ENCODE data around the gene KCNH5.

KCNH5 gene

DNA sequence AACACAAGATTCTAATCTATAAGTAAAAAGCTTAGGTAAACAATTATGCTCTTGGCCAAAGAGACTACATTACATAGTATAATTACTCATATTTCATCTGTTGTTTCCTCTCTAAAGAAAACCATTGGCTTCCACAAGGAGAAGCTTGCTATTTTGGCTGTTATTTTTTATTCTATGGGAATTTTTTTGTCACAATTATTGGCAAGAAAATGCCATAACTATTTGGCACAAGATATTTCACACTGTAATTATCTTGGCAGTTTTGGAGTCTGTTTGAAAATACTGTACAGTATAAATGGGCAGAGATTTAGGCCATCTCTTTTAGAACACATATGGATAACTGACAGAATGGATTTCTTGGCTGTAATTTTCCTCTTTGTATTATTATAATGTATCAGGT lies 51.2 kb downstream of the KCNH5 start:
- no peak for DNase-seq

DNA sequence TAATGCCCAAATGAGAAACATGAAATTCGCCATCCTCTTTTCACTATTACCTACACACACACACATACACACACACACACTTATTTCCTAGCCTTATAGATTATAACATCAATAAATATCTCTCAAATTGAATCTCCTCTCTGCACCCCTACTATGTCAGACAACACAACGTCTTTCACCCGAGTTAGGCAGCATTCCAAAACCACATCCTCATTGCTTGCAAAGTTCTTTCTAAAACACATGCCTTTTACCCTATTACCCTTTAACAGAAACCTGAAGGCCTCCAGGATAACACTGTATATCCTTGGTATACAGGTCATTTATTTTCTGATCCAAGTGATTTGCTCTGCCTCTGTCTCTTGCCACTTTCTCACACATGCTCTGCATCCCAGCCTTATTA lies 56.3 kb downstream of the KCNH5 start:
- no peak for DNase-seq

DNA sequence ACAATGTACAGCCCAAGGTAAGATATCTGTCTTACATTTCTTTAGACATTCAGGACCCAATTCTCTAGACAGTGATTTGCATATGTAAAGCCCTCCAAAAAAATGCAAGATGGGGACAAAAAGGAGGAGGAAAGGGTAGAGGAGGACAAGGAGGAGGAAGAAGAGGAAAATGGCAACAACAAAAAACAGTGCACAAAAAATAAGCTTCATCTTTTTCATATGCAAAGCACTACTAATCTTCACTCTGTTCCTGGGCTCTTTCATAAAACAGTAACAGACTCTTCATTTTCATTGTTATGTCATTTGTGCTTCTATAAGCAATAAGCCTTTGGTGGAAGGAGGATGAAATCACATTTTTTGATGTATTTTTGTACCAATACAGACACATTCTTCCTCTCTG lies 61.4 kb downstream of the KCNH5 start:
- DNase-seq, result no peak

DNA sequence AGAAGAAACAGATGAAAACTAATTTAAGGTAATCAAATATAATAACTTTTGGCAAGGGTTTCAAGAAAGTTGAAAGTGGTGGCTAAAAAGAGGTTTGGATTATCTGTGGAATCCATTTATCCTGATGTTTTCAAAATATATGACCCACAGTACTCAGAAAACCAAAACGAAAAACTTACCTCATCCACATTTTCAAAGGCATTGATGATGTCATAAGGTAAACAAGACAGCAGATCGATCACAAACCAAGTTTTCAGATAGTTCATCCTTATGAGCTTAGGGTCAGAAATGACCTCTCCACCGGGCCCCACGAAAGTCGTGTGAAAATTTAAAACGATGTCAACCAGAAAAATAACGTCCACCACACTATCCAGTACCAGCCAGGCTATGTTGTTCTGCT lies 64.6 kb downstream of the KCNH5 start:
- DNase-seq, result no peak

DNA sequence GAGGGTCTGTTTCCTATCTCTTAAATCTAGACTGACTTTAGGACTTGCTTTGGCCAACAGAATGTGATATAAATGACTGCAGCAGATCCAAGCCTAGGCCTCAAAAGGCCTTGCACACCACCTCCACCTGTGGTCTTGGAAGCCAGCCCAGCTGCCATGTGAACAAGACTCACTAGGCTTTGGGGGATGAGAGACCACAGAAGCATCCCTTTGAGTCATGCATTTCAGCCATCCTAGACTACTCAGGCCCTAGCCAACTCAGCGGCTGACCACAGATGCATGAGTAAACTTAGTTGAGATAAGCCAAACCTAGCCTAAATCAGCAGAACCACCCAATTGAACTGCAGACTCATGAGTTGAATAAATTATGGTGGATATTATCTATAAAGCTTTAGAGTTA lies 87.7 kb downstream of the KCNH5 start:
- DNase-seq, result no peak

DNA sequence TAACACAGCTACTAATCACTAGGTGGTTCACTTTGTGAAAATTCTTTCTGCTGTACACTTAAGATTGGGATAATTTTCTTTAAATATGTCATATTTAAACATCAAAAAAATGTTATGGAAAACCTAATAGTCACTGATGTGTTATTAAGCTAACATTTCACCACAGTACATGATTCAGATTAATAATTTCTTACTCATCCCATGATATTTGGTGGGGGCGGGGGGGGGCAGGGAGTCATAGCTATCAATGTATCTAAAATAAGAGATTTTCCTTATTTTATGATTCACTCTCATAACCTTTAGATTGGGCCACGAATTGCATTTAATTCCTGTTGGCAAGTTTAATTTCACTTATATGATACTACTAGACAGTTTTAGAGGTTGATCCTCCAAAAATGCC lies 88.8 kb downstream of the KCNH5 start:
- no peak for DNase-seq

DNA sequence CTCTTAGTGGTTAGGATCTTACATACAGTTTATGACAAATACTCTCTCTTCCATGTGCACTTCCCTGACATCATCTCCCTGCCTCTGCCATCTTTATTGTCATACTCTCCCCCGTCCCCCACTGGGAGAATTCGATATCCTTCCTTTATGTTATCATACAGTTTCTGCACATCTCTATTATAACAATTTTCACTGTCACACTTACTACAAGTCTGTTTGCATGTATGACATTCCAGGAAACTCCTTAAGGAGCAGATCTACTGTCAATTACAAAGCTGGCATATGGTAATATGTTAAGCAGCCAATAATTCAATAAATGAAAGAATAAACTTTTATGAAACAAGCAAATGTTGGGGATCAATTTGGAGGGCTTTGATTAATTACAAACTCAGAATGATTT lies 91.1 kb downstream of the KCNH5 start:
- DNase-seq, result no peak

DNA sequence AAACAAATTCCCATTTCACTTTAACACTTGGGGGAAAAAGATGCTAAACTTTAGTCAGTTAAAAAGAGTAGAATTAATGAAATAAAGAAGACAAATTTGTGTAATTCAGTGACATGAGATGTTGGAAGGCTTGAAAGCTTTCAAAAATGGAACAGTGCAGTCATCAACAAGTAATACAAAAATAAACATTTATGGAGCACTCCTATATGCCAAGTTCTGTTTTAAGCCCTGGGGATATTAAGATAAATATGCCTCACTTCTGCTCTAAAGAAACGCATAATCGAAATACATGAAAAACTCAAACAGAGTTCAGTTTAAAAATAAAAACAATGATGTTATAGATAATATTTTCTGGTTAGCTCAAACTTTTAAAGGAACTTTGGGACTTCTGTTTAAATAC lies 93.0 kb downstream of the KCNH5 start:
- DNase-seq, result no peak

DNA sequence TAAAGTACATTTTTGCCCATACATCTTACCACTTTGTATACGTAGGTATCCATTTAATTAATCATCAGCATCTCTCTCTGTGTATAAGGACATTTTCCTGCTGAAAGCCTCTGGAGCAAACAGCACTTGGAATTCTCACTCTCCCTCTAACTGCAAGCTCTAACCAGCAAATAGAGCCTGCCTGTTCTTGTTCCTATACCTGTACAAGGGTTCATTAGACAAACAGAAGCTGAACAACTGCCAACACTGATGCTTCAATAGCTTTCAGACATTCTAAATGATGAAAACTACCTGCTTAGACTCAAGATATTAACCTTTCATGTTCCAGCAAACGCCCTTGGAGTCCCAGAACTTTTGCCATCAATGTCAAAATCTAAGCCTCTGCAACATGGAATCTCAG lies 98.0 kb downstream of the KCNH5 start:
- DNase-seq, result no peak

DNA sequence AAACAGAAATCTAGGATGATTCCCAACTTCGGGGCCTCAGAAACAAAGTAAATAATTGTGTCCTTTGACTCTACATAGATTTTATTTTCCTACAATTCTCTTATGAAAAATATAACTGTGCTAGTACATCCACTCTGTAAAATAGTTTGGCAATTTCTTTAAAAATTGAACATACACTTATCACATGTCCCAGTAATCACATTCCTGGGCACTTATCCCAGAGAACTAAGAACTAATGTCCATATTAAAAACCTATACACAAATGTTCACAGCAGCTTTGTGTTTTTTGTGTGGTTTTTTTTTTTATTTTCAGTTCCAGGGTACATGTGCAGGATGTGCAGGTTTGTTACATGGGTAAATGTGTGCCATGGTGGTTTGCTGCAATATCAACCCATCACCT lies 99.0 kb downstream of the KCNH5 start:
- DNase-seq, result no peak

DNA sequence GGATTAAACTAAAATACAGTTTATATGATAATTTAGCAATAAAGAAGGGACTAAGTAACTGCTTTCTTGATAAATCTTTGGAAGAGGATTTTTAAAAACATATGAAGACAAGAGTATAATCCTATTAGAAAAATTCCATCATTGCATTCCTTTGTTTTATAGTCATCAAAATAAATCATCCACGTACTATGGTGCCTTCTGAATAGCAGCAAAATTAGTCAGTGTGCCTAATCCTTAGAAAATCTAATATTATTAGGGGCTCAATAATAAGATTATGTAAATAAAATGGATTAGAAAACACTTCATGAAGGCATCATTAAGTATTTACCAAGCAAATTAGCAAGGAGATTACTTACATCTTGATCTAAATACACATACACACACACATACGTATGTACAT lies 102.1 kb downstream of the KCNH5 start:
- no peak for DNase-seq

DNA sequence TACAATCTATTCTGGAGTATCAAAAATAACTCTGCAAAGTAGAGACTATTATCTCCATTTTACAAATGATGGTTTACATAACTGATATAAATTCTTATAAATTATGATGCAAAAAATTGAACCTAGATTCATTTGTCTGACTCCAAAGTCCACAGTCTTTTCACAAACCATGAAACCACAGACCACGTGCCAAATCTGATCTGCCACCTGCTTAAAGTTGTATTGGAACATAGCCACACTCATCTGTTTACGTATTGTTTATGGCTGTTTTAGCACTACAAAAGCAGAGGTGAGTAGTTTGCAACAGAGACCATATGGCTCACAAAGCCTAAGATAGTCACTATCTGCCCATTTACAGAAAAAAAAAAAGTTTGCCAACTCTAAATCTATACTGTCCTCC lies 105.3 kb downstream of the KCNH5 start:
- DNase-seq, result no peak

DNA sequence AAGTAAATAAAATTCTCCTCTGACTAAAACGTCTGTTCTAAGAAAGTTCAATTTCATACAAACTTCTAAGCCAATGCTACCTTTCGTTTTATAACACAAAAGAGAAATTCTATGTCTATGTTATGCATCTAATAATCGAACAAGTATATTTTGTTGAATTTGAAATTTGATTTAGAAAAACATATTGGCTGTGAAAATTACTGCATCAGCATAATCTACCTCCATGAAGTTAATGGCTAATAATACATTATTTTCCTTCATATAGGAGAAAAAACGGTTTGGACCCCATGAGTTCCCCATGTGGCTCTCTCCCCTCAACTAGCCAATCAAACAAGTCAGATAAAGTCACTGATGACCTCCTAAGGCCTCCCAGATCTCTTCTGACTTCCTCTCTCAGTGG lies 106.5 kb downstream of the KCNH5 start:
- DNase-seq, result no peak

DNA sequence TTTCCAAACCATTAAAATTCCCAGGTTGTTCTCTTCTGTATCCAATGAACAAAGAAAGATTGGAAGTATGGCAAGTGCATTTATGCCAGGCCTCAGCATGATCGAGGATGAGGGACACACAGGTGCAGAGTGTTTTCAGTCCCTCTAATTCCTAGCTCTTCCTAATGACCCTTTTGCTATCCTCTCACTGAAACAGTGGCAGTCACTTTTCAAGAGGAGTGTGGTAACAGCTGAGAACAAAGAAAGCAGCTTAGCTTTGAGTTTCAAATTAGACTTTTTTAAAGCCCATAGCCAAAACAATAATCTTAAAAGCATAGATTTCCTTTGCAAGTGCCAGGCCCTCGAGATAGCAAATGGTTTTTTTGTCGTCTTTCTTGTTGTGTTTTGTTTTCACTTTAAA lies 110.8 kb downstream of the KCNH5 start:
- no peak for DNase-seq

DNA sequence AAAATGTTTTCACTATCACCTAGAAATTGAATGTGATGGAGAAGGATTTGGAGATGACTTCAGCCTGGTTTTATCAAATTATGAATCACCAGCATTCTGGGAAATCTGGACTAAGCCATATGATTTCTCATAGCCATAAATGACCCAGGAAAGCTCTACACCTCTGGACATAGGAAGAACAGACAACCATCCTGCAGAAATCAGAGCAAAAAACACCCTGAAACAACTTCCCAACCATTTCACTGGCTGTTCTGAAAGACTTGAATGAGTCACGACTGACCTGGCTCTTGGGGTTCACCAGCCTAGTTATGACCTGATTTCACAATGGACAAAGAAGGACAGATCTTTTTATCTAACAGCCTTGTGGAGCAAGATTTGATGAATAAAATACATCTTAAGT lies 123.8 kb downstream of the KCNH5 start:
- no peak for DNase-seq

DNA sequence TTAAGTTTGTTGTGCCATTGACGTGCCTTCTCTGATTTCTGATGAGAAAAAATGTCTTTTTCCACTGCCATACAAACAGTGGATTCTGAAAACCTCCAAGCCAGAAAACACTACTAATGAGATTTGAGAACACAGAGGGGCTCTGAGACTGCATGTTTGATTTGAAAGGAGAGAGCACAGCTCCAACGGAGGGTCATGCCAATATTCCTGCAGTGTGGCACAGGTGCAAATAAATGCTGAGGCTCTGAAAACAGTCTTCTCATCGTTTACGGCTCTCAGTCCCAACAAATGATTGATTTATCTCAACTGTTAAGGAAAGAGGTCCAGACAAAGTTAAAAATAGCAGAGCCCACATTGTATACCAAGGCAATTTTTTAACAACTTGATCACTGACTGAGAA lies 128.7 kb downstream of the KCNH5 start:
- DNase-seq, result no peak

DNA sequence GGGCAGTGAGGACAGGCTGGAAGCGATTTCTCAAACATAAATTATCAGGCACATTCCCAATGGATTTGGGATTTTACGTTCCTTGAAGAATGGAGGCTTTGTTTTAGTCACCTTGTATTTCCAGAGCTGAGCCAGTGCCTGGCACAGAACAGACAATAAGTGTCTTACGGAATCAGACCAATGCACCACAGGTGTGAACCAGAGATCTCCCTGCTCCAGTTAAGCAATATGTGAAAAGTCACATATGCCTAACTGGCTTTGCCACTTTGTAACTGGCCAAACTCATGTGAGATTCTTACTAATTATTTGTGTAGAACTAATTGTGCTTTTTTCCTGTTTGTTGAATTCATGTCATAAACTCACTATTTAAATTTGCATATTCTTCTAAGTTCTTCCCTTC lies 130.4 kb downstream of the KCNH5 start:
- DNase-seq, result no peak

DNA sequence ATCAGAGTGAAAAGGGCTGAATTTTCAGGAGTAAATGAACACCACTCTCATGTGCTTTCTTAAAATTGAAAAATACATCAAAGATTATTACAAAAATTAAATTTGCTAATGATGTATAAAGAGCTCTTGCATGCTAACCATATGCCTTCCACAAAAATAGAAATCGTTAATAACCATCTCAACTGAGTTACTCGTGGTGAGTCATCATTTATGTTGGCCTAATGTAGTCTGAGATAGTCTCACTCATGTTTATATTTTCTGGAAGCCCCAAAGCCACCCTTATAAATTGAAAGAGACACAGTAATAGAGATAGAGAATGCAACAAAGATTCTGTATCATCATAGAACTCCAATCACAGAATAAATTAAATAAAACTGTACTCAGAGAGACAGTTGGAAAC lies 131.2 kb downstream of the KCNH5 start:
- DNase-seq, result no peak

DNA sequence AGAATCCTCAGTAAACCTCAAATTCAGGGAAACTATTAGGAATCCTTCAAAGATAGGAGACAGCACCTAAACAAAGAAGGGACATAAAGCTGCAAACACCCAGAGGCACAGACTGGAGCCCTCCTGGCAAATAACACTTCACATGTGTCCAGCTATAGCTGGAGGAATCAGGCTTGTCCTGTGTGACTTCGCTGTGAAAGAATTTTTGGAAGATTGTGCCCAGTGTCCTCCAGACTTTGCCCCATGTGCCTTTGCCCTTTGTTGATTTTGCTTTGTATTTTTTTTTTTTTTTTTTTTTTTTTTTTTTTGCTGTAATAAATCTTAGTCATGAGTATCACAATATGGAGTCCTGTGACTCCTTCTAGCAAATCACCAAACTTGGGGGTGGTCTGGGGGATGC lies 136.8 kb downstream of the KCNH5 start:
- DNase-seq, result no peak

DNA sequence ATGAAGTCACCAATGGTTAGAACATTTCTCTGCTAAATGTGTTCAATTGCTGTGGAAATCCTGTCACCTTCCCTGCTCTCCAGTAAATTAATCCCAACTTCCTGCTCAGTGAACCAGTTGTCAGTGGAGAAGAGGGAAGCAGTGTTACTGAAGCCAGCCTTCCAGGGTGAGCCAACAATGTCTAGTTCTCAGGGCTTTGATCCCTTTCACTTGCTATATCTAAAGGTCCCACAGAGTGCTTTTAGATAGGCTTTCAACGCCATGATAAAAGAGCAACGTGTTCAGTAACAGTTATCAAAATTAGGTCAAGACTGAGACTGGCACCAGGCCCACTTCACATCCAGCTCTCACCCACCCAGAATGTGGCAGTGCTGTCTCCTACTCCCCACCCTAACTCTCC lies 139.7 kb downstream of the KCNH5 start:
- DNase-seq, result no peak

DNA sequence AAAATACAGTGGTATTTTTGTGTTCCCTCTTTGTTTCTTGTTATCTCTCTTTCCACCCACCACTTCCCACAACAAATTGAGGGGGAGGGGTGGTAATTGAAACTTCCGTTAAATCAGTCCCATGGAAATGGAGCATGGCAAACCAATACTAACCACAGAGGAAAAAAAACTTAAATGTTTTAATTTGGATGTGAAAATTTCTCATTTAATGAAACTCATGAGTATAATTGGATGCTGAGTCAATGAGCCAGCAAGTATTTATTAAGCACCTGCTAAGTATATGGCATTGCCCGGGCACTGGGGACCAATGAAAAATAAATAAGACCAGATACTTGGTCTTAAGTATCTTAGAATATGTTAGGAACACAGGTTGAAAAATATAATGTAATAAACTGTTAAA lies 147.5 kb downstream of the KCNH5 start:
- no peak for DNase-seq

DNA sequence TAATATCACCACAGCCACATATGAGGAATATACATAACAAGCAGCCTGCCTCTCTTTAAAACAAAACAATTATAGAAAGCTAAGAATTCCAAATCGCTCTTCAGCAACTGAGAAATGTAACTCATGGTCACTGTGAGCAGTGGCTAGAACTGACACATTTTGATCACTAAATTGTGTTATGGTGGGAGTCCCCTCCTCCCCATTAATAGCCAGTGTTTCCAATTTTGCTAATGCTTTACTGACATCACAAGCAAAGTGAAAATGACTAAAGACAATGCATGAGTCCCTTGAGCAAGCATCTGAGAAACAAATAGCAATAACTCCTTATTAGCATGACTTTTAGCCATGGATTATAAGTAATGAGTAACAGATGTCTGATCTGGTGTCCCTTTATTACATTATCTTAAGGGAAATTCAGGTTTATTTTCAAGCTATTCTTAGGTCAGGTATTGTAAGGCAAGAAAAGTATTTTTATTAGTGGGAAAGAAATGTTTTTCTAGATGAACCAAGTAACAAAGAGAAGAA lies 148.3 kb downstream of the KCNH5 start:
- no peak for DNase-seq

DNA sequence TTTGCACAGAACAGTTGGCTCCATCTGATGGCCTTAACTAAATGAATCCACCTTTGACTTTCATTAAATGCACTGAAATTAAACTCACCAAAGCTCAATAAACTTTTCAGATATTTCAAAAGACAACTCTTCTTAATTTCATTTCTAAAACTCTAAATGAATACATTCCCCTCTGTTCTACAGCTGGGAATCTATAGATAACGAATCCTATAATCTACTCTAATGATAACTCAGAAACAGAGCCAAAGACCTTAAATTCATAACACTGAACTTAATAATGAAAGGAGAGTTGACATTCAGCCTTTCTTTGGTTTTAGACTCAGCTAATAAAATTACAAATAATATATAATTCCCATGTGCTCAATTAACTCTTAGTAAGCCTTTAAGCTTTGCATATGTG lies 150.5 kb downstream of the KCNH5 start:
- no peak for DNase-seq

DNA sequence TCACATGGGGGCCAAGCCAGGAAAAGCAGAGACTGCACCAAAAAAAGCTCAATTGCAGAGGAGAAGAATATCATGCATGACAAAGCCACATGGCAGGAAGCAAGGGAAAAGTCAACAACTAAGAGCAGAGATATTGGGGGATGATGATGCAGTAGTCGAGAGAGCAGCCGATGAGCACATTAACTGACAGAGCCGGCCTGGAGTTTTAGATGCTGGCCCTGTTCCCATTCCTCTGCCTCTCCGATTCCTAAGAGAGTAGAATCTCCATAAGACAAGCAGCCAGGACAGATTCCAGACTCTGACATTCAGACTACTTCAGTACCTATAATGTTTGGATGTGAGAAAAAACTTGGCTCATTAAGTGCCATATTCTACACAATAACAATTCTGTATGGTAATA lies 155.9 kb downstream of the KCNH5 start:
- DNase-seq, result no peak

DNA sequence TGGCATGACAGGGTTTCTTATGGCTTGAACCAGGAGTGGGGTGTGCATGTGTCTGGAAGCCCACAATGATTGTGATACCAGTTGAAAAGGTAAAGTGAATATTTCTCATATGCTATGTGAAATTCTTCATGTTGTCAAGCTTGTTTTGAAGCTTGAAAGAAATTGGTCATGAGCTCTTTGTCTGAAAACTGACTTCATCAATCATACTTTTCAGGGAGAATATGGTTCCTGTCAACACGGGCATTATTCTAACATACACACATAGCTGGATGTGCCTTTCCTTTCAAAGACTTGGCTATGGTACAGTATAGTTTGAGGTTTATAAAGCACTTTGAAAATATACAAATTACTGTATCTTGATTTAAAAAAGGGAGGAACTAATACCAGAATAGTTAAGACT lies 158.8 kb downstream of the KCNH5 start:
- DNase-seq, result no peak

DNA sequence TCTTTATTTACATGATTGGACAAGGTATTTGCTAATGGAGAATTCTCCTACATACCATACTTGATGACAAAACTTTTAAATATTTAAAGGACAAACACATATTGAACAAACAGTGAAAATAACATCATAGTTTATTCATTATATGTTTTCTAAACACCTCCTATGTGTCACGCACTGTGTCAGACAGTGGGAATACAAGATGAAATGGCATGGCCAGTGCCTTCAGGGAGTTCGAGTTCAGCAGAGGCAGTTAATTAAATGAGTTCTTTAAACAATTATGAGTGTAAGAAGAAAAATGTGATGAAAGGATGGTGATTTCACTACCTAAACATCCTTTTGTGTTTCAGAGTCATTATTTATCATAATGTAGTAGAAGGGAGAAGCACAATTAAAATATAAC lies 159.8 kb downstream of the KCNH5 start:
- DNase-seq, result no peak

Data from cerebellar nuclear complex (tissue), 1 donor.